Measurements from ENCODE around the gene CD47.
A peak's percentile ranks its signal among the peaks of the same experiment; 100 is the strongest.

The CD47 gene

GRCh38 chr3:108114423-108115065 lies 23.7 kb upstream of the CD47 start:
- DNase-seq = no peak

GRCh38 chr3:108113975-108114374 lies 23.1 kb upstream of the CD47 start:
- DNase-seq = no peak

GRCh38 chr3:108110934-108111333 lies 20.1 kb upstream of the CD47 start:
- DNase-seq = no peak

GRCh38 chr3:108108416-108108815 lies 17.6 kb upstream of the CD47 start:
- no peak for DNase-seq

GRCh38 chr3:108106449-108106848 lies 15.6 kb upstream of the CD47 start:
- no peak for DNase-seq

- DNase-seq = no peak
Observed at GRCh38 chr3:108106031-108106430, 15.2 kb upstream of the CD47 start.

GRCh38 chr3:108103886-108104797 lies 13.3 kb upstream of the CD47 start:
- no peak for DNase-seq

GRCh38 chr3:108103040-108103751 lies 12.4 kb upstream of the CD47 start:
- DNase-seq = no peak

GRCh38 chr3:108102420-108103039 lies 11.7 kb upstream of the CD47 start:
- DNase-seq = peak; percentile 95

- no peak for DNase-seq
Observed at GRCh38 chr3:108100906-108101660, 10.3 kb upstream of the CD47 start.

- peak; percentile 95 for DNase-seq
Observed at GRCh38 chr3:108099679-108100428, 9.0 kb upstream of the CD47 start.

- DNase-seq = no peak
Observed at GRCh38 chr3:108099244-108099643, 8.4 kb upstream of the CD47 start.

- no peak for DNase-seq
Observed at GRCh38 chr3:108098003-108098370, 7.2 kb upstream of the CD47 start.

- DNase-seq = no peak
Observed at GRCh38 chr3:108097322-108098002, 6.6 kb upstream of the CD47 start.

- DNase-seq = no peak
Observed at GRCh38 chr3:108096532-108097321, 5.9 kb upstream of the CD47 start.

GRCh38 chr3:108093616-108094015 lies 2.8 kb upstream of the CD47 start:
- no peak for DNase-seq

- DNase-seq = no peak
Observed at GRCh38 chr3:108093021-108093420, 2.2 kb upstream of the CD47 start.

- DNase-seq = no peak
Observed at GRCh38 chr3:108092501-108092900, 1.7 kb upstream of the CD47 start.

GRCh38 chr3:108091498-108092250 lies 843 bp upstream of the CD47 start:
- DNase-seq = no peak
